GM12801 (cell line): ENCODE measurements around the gene F2RL3.

Experiments
- TF ChIP-seq, protein P1 (sequence below): IDR thresholded peaks from one replicate; pipeline ENCODE4 v1.5.1; 2011; ENCODE audit warnings: control low read depth; ENCODE audit not compliant: insufficient read length; ENCODE audit errors: extremely low read depth

F2RL3 gene

DNA sequence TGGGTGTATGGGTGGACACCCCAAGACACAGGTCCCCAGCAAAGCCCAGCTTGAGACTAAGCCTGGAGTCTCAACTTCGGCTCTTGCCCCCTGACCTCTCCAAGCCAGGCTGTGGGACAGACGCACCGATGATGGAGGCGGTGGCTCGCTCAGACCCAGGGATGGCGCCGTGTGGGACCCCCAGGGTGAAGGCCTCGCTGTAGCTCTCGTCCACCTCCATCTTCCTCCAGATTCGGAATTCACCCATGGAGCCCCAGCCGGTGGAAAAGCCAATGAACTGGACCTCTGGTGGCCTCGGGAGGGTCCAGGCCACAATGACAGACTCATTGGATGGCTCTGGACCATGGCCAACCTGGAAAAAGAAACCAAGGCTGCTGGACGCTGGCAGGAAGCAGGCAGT, 39.1 kb downstream of the F2RL3 start:
- TF ChIP-seq, protein P1, sequence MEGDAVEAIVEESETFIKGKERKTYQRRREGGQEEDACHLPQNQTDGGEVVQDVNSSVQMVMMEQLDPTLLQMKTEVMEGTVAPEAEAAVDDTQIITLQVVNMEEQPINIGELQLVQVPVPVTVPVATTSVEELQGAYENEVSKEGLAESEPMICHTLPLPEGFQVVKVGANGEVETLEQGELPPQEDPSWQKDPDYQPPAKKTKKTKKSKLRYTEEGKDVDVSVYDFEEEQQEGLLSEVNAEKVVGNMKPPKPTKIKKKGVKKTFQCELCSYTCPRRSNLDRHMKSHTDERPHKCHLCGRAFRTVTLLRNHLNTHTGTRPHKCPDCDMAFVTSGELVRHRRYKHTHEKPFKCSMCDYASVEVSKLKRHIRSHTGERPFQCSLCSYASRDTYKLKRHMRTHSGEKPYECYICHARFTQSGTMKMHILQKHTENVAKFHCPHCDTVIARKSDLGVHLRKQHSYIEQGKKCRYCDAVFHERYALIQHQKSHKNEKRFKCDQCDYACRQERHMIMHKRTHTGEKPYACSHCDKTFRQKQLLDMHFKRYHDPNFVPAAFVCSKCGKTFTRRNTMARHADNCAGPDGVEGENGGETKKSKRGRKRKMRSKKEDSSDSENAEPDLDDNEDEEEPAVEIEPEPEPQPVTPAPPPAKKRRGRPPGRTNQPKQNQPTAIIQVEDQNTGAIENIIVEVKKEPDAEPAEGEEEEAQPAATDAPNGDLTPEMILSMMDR, result no peak

DNA sequence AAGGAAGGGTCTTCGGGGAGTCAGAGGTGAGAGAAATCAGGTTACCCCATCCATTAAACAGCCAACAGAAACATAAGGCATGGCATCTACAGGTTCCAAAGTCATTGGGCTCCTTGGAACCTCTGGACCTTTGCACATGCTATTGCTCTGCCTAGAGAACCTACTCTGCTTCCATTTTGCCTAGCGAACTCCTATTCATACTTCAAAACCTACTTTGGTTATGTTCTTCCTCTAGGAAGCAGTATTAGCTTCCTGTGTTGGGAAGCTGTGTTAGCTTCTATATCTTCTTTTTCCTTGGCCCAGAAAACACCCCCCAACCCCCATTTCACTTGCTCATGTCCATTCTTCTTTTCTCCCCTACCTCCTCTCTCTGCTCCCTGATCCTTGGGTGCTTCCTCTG, 39.6 kb downstream of the F2RL3 start:
- TF ChIP-seq, protein P1, result no peak

DNA sequence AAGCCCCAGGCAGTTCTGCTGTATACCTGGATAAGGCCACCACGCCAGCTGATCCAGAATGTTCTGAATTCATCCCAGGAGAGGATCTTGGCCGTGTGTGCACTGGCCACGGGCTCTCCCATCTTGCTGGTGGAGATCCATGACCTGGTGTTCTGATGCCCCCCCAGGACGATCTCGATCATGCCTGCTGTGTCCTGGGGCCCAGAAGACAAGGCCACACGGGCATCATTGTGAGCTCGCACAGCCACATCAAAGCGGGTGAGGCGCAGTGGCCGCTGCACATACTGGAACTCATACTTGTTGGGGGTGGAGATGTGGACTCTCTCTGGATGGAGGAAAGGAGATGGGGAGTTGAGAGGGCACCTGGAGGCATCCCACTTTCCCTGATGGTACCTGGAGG, 40.1 kb downstream of the F2RL3 start:
- TF ChIP-seq, protein P1, result no peak

DNA sequence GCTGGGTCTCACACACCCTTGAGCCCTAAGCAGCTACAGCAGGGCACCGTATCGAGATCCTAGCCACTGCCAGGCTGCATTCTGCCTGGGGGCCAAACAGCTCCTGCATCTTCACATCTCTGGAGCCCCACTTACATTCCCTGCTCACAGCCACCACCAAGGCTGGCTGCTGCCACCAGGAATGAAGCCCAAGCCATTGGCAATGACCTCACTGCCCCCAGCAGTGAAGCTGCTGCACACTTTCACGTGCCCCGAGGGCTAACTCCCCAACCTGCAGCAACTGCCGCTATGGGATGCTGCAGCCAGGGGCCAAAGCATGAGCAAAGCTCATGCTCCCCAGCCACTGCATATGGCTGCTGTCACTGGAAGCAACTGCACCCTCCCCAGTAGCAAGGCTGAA, 42.0 kb downstream of the F2RL3 start:
- TF ChIP-seq, protein P1, result no peak

DNA sequence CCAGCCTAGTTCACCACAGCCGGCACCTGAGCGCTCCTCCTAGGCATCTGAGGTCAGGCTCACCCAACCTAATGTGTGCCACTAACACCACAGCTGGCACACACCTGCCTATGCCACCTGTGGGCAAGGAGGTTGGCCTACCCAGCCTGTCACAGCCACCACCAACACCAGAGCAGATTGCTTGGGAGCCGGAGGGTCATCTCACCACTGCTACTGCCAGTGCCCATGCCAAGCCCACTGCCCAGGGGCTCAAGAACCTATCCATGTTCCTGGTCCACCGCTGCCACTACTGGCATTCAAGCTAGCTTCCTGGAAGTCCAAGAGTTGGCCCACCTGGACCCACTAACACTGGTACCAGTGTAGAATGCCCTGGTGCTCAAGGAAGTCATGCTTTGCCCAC, 42.5 kb downstream of the F2RL3 start:
- TF ChIP-seq, protein P1, result no peak

DNA sequence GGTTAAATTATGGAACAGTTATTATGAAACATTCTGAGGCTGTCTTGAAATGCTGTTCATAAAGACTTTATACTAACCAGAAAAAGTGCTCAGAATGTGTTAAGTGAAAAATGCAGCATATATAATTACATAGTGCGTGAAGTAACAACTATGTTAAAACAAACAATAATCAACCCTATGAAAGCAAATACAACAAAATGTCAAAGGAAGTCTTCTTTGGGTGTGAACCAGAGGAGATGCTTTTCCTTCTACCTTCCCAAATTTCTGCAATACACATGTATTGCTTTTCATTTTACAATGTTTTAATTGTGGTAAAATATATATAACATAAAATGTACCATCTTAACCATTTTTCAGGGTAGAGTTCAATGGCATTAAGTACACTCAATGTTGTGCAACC, 45.7 kb downstream of the F2RL3 start:
- TF ChIP-seq, protein P1, result no peak

DNA sequence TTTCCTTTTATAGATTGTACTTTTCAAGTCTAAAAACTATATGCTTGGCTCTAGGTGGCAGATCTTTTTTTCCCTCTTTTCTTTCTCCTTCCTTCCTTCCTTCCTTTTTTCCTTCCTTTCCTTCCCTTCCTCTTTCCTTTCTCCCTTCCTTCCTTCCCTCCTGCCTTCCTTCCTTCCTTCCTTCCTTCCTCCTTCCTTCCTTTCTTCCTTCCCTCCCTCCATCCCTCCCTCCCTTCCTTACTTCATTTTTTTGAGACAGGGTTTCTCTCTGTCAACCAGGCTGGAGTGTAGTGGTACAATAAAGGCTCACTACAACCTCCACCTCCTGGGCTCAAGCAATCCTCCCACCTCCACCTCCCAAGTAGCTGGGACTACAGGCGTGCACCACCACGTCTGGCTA, 48.1 kb downstream of the F2RL3 start:
- TF ChIP-seq, protein P1, result no peak

DNA sequence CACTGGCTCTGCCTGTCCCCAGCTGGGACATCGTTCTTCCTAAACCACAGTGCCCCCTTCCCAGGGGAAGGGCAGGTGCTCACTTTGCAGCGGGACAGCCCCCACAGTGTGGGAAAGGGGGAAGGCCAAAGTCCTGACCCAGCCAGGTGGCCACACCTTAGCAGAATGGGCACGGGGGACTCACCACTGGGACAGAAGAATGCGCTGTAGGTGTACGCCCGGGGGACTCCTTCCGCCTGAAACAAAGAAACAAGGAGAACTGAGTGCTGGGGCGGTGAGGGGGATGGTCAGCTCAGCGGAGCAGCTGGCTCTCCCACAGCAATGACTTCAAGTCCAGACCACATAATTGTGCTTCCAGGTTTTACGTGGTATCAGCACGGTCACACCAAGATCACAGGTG, 49.4 kb downstream of the F2RL3 start:
- TF ChIP-seq, protein P1, result no peak
